ENCODE measurements around the gene ZNRF4.
A peak's percentile ranks its signal among the peaks of the same experiment; 100 is the strongest.
"Not testable (repeated sequence)": the region's sequence is repeated elsewhere in the genome, so short reads cannot be mapped to it uniquely, and the experiment has no call there.

The ZNRF4 gene, protein sequence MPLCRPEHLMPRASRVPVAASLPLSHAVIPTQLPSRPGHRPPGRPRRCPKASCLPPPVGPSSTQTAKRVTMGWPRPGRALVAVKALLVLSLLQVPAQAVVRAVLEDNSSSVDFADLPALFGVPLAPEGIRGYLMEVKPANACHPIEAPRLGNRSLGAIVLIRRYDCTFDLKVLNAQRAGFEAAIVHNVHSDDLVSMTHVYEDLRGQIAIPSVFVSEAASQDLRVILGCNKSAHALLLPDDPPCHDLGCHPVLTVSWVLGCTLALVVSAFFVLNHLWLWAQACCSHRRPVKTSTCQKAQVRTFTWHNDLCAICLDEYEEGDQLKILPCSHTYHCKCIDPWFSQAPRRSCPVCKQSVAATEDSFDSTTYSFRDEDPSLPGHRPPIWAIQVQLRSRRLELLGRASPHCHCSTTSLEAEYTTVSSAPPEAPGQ

DNA sequence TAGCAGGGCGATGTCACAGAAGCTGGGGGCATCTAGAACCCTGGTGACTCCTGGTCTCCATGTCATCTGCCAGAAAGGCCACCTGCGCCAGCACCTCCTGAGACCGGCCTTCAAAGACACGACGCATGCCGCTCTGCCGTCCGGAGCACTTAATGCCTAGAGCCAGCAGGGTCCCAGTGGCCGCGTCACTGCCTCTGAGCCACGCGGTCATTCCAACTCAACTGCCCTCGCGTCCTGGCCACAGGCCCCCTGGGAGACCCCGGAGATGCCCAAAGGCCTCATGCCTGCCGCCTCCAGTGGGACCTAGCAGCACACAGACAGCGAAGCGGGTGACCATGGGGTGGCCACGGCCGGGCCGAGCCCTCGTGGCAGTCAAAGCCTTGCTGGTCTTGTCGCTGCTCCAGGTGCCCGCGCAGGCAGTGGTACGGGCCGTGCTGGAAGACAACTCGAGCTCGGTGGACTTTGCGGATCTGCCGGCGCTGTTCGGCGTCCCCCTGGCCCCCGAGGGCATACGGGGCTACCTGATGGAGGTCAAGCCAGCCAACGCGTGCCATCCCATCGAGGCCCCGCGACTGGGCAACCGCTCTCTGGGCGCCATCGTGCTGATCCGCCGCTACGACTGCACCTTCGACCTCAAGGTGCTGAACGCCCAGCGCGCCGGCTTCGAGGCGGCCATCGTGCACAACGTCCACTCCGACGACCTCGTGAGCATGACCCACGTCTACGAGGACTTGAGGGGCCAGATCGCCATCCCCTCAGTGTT is at the start of gene ZNRF4:
TSS of gene ZNRF4 (plus strand) at position 51 of the 763 bp plus-strand sequence. CDS start at position 126, 75 bp downstream.
- DNase-seq: no peak

DNA sequence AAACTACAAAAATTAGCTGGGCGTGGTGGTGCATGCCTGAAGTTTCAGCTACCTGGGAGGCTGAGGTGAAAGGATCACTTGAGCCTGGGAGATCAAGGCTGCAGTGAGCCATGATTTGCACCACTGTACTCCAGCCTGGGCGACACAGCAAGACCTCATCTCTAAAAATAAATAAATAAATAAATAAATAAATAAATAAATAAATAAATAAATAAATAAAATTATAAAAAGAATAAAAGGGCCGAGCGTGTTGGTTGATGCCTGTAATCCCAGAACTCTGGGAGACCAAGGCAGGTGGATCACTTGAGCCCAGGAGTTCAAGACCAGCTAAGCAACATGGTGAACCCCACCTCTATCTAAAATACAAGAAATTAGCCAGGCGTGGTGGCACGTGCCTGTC is 49.0 kb upstream of the ZNRF4 start:
- not testable (repeated sequence) for DNase-seq

- no peak for DNase-seq
Measured at GRCh38 chr19:5406816-5407215, 48.4 kb upstream of the ZNRF4 start.

GRCh38 chr19:5407356-5407755 is 47.9 kb upstream of the ZNRF4 start:
- no peak for DNase-seq

GRCh38 chr19:5417495-5418436 is 37.5 kb upstream of the ZNRF4 start:
- DNase-seq: no peak

DNA sequence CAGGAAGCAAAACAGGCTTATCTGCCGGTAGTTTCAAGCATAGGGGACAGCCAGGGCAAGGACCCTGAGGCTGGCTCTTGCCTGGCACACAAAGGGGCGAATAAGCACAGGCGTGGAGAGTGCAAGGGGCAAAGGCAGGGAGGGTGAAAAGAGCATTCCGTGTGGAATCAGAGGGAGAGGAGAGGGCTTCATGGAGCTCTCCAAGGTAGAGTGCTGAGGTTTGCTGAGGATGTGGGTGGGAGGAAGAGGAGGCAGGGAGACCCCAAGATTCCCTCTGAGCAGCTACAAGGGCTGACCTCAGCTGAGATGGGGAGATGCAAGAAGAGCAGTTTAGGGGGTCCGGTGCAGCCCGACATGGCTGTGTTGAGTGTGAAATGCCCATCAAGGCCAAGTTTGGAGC is 36.5 kb upstream of the ZNRF4 start:
- no peak for DNase-seq

DNA sequence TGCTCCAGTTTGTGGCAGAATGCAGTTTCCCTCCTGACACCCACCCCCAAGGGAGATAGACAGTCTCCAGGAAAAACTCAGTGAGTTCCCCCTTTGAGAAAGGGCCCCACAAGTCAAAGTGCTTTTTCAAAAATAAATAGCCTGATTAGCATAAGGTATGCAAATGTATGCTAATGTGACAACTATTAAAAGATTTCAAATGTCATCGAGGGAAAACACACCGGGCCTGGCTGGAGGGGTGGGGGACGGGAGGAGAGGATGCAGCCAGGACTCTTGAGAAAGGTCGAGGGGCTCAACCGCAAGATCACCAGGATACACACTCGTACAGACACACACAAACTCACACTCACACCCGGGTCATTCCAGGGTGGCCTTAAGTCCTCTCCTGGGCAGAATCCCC is 34.3 kb upstream of the ZNRF4 start:
- DNase-seq: no peak

- DNase-seq: no peak
Measured at GRCh38 chr19:5423567-5424125, 31.6 kb upstream of the ZNRF4 start.

GRCh38 chr19:5424192-5424973 is 30.8 kb upstream of the ZNRF4 start:
- DNase-seq: no peak

- no peak for DNase-seq
Measured at GRCh38 chr19:5425260-5425659, 30.0 kb upstream of the ZNRF4 start.

DNA sequence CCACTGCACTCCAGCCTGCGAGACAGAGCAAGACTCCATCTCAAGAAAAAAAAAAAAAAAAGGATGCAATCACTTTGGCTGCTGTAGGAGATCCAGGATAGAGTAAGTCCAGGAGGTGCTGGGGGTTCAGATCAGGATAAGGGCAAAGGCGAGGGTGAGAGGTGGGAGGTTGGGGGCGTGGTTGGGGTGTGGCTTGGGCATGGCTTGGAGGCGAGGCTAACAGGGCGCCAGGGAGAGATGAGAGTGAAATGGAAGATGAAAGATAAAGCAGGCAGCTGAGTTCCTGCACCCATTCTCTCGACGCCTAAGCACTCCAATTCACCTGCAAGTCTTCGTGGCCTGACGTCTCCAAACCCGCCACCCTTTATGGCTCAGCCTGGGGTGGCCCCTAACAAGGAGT is 25.0 kb upstream of the ZNRF4 start:
- no peak for DNase-seq

- DNase-seq: no peak
Measured at GRCh38 chr19:5432687-5433086, 22.5 kb upstream of the ZNRF4 start.

DNA sequence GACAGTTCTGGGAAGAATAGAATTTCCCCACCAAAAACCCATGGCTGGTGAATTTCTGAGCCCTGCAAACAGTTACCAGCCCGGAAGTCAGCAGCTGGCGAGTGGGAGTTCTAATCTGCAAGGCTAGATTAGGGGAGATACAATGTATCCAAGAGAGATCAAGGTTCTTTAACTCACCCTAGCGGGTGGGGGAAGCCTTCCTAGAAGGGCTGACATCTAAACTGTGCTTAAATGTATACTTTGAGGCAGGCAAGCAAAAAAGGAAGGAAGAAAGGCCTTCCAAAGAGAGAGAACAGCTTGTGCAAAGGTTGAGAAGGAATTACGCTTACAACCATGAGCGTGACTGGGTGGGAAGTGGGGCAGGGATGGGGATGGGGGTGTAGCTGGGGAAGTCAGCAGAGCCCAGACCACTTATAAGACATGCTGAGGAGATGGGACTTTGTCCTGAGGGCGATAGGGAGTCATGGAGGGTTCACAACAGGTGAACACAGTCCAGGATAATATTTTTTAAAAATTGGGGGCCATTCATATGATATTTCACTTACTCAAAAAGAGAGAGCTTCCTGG is 20.8 kb upstream of the ZNRF4 start:
- DNase-seq: peak; percentile 9

GRCh38 chr19:5434970-5435641 is 20.1 kb upstream of the ZNRF4 start:
- peak; percentile 95 for DNase-seq

- DNase-seq: no peak
Measured at GRCh38 chr19:5435642-5436017, 19.6 kb upstream of the ZNRF4 start.

- peak; percentile 94 for DNase-seq
Measured at GRCh38 chr19:5436106-5436947, 18.9 kb upstream of the ZNRF4 start.

- DNase-seq: no peak
Measured at GRCh38 chr19:5436948-5437306, 18.3 kb upstream of the ZNRF4 start.

DNA sequence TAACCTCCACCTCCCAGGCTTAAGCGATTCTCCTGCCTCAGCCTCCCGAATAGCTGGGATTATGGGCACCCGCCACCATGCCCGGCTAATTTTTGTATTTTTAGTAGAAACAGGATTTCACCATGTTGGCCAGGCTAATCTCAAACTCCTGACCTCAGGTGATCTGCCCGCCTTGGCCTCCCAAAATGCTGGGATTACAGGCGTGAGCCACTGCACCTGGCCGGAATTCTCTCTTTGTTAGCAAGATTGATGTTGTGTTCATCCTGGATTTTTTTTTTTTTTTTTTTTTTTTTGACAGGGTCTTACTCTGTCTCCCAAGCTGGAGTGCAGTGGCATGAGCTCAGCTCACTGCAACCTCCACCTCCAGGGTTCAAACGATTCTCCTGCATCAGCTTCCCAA is 16.5 kb upstream of the ZNRF4 start:
- DNase-seq: not testable (repeated sequence)

DNA sequence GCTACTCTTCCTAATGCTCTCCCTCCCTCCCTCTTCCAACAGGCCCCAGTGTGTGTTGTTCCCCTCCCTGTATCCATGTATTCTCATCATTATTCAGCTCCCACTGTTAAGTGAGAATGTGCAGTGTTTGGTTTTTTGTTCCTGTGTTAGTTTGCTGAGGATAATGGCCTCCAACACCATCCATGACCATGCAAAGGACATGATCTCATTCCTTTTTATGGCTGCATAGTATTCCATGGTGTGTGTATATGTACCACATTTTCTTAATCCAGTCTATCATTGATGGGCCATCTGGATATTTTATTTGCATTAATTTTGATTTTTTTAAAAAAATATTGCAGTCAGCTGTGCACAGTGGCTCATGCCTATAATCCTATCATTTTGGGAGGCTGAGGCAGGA is 15.8 kb upstream of the ZNRF4 start:
- no peak for DNase-seq

- DNase-seq: no peak
Measured at GRCh38 chr19:5440299-5440698, 14.9 kb upstream of the ZNRF4 start.
